ENCODE measurements around the gene UBLCP1. TPM values are rescaled to one million over a fixed set of nuclear protein-coding genes. Genes with fewer than 3 reads are reported as not detected.

UBLCP1 gene
- total RNA-seq (2022; extraction: Qiagen RNA extraction), result 32.0 to 43.4 TPM (median 33.5 TPM) in 5 replicates

GRCh38 chr5:159262859-159263568 is at the start of gene UBLCP1:
Gene UBLCP1, plus strand, starts transcription at chr5:159263290. Its CDS starts 5,626 bp downstream, at chr5:159268916.

GRCh38 chr5:159330131-159330800 is 67.2 kb downstream of the UBLCP1 start, which contains the start of gene IL12B:
Gene IL12B, minus strand, starts transcription at chr5:159330487. Its CDS starts 3,705 bp downstream, at chr5:159326782.

Other genes starting within 250 kb of the UBLCP1 start
- gene EBF1, start 163.4 kb upstream of the UBLCP1 start, total RNA-seq (2022; extraction: Qiagen RNA extraction), result 0.38 to 0.74 TPM (median 0.45 TPM) in 5 replicates
- 132 to 158 TPM (median 144 TPM) in 5 replicates for gene RNF145, start 53.7 kb upstream of the UBLCP1 start, total RNA-seq (2022; extraction: Qiagen RNA extraction)
- 0.06 to 0.12 TPM (median 0.07 TPM) in 3 of 5 replicates, not detected in the others for gene IL12B, start 67.2 kb downstream of the UBLCP1 start, total RNA-seq (2022; extraction: Qiagen RNA extraction)

Measured in A549 treated with Hydrocortisone at 1 μM for 4 hours (cell line).